IPS-15b (cell line): ENCODE results near the gene CSNK1G2.

Source experiments
- H3K27me3 ChIP-seq: one replicate; pipeline ENCODE4 v1.6.1; 2013; ENCODE audit warnings: low read length; ENCODE audit not compliant: control insufficient read depth, insufficient read depth
- H3K36me3 ChIP-seq: one replicate; pipeline ENCODE4 v1.6.1; 2013; ENCODE audit warnings: low read length; ENCODE audit not compliant: control insufficient read depth, insufficient read depth
- H3K4me1 ChIP-seq: one replicate; pipeline ENCODE4 v1.6.1; 2013; ENCODE audit warnings: mild to moderate bottlenecking, low read length; ENCODE audit not compliant: control insufficient read depth, insufficient read depth
- H3K4me3 ChIP-seq: one replicate; pipeline ENCODE4 v1.5.1; 2013; ENCODE audit warnings: low read depth, low read length
- H3K9ac ChIP-seq: one replicate; pipeline ENCODE4 v1.6.1; 2013; ENCODE audit warnings: low read depth, mild to moderate bottlenecking, low read length
- H3K9me3 ChIP-seq: one replicate; pipeline ENCODE4 v1.6.1; 2013; ENCODE audit warnings: mild to moderate bottlenecking, low read length; ENCODE audit not compliant: control insufficient read depth, insufficient read depth

The CSNK1G2 gene

DNA sequence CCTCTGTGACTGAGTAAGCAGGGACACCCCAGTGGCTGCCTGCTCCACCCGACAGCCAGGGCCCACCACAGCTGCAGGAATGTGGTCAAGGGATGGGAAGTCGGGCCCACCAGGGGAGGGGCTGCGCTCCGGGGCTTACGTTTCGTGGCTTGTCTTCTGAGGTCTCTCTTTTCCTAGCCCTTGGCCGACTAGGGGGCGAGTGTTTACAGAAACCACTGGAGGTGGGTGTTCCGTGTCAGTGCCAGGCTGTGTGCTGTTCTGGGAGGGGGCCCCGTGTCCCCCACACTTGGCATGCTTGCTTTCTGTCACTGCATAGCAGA lies 31.3 kb upstream of the CSNK1G2 start:
- Histone ChIP-seq H3K36me3 (peaks cover 25% of the 10 kb centered on the region), H3K9ac (no peak overlapping the region), H3K9me3 (no peaks in the 10 kb centered on the region), H3K27me3 (no peaks in the 10 kb centered on the region), H3K4me3 (no peak overlapping the region), H3K4me1 (peaks cover 3% of the 10 kb centered on the region)

DNA sequence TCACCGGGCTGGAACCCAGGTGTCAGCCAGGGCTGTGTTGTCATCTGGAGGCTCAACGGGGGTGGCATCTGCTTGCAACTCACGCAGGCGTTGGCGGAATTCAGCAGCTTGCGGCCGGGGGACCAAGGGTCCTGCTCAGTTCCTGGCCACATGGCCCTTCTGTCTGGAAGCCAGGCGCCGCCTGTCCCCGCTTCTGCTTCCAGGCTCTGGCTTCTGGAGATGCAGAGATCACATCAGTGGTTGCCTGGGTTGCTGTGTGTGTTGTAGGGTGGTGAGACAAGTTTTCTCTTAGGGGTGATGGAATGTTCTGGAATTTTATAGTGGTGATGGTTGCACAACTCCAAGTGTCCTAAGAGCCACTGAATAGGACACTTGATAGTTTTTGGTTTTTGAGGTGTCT lies 30.8 kb upstream of the CSNK1G2 start:
- peaks cover 30% of the 10 kb centered on the region for H3K36me3 ChIP-seq
- no peaks in the 10 kb centered on the region for H3K27me3 ChIP-seq
- H3K4me1 ChIP-seq, result peaks cover 3% of the 10 kb centered on the region
- H3K9ac ChIP-seq, result no peak overlapping the region
- H3K4me3 ChIP-seq, result no peak overlapping the region
- no peaks in the 10 kb centered on the region for H3K9me3 ChIP-seq

DNA sequence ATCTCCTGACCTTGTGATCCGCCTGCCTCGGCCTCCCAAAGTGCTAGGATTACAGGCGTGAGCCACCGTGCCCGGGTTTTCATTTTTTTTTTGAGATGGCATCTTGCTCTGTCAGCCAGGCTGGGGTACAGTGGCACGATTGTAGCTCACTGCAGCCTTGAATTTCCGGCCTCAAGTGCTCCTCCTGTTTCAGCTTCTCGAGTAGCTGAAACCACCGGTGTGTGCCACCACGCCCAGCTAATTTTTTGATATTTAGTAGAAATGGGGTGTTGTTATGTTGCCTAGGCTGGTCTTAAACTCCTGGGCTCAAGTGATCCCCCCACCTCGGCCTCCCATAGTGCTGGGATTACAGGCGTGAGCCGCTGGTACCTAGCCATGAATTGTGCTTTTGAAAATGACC lies 29.9 kb upstream of the CSNK1G2 start:
- Histone ChIP-seq H3K36me3 (peaks cover 30% of the 10 kb centered on the region), H3K9ac (no peak overlapping the region), H3K27me3 (no peaks in the 10 kb centered on the region), H3K4me1 (no peaks in the 10 kb centered on the region), H3K9me3 (no peaks in the 10 kb centered on the region), H3K4me3 (no peak overlapping the region)

DNA sequence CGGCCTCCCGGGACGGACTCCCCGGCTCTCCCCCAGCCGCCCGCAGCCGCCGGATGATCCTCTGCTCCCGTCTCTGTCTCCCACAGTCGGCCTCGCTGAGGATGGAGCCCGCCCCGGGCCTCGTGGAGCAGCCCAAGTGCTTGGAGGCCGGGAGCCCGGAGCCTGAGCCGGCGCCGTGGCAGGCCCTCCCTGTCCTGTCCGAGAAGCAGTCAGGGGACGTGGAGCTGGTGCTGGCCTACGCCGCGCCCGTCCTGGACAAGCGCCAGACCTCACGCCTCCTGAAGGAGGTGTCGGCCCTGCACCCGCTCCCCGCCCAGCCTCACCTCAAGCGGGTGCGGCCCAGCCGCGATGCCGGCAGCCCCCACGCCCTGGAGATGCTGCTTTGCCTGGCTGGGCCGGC lies 29.0 kb upstream of the CSNK1G2 start:
- Histone ChIP-seq H3K4me1 (no peaks in the 10 kb centered on the region), H3K4me3 (no peak overlapping the region), H3K27me3 (no peaks in the 10 kb centered on the region), H3K9me3 (no peaks in the 10 kb centered on the region), H3K36me3 (peaks cover 30% of the 10 kb centered on the region), H3K9ac (no peak overlapping the region)

DNA sequence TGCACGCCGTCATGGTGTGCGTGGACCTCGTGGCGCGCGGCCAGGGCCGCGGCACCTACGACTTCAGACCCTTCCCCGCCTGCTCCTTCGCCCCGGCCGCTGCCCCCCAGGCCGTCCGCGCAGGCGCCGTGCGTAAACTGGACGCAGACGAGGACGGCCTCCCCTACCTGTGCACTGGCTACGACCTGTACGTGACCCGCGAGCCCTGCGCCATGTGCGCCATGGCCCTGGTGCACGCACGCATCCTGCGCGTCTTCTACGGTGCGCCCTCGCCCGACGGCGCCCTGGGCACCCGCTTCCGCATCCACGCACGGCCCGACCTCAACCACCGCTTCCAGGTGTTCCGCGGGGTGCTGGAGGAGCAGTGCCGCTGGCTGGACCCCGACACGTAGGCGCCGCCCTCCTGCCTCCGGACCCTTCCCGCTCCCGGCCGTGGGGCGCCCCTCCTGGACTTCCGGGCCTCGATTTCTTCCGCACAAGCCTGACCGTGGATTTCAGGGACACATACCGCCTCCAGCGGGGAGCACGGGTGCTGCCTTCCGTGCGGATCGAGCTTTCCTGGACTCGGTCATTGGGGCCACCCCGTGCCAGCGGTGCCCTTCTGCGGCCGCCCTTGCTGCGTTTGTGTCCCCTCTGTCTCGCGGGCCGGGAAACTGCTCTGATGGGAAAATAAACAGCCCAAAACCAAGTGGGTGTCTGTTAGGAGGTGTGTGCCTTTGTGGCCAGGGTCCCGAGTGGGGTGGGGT lies 28.0 kb upstream of the CSNK1G2 start:
- peaks cover 35% of the 10 kb centered on the region for H3K36me3 ChIP-seq
- H3K4me3 ChIP-seq, result no peak overlapping the region
- no peaks in the 10 kb centered on the region for H3K27me3 ChIP-seq
- no peak overlapping the region for H3K9ac ChIP-seq
- H3K9me3 ChIP-seq, result no peaks in the 10 kb centered on the region
- no peaks in the 10 kb centered on the region for H3K4me1 ChIP-seq

DNA sequence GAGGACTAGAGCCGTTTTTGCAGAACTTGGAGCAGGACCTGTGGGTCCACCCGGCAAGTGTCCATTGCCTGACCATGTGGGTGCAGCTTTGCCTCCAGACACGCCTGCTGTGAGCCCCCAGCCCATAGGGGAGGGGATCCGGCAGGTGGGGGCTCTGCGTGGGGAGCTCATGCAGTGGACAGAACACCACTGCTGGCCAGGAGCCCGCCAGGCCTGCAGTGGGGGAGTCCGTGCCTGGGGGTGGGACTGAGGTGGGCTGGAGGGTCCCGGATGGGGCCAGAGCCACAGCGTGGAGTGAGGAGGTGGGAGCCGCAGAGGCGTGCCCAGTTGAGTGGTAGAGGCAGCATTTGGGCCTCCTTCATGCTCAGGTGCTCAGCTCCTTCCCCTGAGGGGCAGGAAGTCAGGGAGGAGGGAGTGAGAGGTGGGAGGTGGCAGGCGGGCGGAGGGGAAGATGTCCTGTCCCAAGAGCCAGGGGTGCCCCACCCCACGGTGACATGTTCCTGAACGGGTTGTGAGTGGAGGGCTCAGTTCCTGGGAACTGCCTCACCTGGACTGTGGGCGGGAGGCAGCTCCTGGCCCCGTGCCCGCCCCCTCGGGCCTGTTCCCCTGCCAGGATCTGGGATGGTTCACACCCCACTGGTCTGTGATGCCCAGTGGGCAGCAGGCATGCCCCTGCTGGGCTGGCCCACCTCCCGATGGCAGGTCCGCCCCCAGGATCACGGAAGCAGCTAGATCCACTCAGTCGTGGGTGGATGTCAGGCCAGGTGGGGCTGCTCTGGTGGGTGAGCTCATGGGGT lies 27.0 kb upstream of the CSNK1G2 start:
- H3K9me3 ChIP-seq, result no peaks in the 10 kb centered on the region
- peaks cover 41% of the 10 kb centered on the region for H3K36me3 ChIP-seq
- H3K4me3 ChIP-seq, result no peak overlapping the region
- no peak overlapping the region for H3K9ac ChIP-seq
- no peaks in the 10 kb centered on the region for H3K27me3 ChIP-seq
- no peaks in the 10 kb centered on the region for H3K4me1 ChIP-seq

DNA sequence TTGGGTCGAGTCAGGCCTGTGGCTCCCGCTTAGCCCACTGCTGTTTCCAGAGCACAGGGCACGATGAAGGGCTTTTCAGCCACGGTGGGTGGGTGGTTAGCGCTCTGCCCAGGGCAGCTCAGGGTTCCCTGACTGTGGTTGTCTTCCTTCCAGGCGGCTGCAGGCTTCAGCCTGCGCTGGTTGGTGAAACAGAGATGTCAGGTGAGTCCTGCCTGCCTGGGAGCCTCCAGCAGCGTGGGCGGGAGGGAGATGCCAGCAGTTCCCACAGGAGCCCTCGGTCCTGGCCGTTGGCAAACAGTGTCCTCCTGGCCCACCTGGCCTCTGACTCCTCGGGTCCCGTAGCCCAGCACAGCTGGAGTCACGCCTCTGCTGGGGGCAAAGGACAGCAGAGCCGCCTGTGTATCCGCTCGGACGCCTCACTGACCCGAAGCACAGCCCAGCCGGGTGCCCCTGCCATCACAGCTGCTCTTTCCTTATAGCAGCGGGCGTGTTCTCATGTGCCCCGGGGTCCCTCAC lies 26.1 kb upstream of the CSNK1G2 start:
- H3K9ac ChIP-seq, result no peak overlapping the region
- peaks cover 46% of the 10 kb centered on the region for H3K36me3 ChIP-seq

DNA sequence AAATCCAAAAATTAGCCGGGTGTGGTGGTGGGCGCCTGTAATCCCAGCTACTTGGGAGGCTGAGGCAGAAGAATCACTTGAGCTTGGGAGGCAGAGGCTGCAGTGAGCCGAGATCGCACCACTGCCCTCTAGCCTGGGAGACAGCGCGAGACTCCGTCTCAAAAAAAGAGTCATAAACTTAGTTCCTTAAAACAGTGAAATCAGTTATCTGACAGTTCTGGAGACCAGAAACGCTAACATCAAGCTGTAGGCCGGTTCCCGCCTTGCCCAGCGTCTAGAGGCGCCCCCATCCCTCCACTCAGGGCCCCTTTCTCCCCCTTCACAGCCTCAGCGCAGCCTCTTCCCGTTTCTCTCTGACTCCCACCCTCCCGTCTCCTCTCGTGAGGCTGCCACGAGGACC lies 23.8 kb upstream of the CSNK1G2 start:
- Histone ChIP-seq H3K4me3 (no peak overlapping the region), H3K27me3 (no peaks in the 10 kb centered on the region), H3K36me3 (peaks cover 60% of the 10 kb centered on the region), H3K4me1 (no peaks in the 10 kb centered on the region), H3K9ac (no peak overlapping the region), H3K9me3 (no peaks in the 10 kb centered on the region)

More for the DNA sequence above, 26.1 kb upstream of the CSNK1G2 start:
- Histone ChIP-seq H3K9me3 (no peaks in the 10 kb centered on the region), H3K4me3 (no peak overlapping the region), H3K27me3 (no peaks in the 10 kb centered on the region), H3K4me1 (no peaks in the 10 kb centered on the region)

DNA sequence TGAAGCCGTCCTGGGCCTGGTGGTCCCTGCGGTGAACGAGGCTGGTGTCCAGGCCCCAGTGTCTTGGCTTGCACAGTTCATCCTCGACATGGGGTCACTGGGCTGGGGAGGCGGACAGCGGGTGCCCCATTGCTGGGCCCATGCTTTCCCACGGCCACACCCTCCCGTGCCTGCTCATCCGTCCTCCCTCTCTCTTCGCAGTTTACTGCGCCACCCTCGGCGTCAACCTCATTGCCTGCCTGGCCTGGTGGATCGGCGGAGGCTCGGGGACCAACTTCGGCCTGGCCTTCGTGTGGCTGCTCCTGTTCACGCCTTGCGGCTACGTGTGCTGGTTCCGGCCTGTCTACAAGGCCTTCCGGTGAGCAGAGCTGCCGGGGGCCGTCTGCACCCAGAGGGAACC lies 23.0 kb upstream of the CSNK1G2 start:
- no peaks in the 10 kb centered on the region for H3K4me1 ChIP-seq
- peaks cover 62% of the 10 kb centered on the region for H3K36me3 ChIP-seq
- H3K4me3 ChIP-seq, result no peak overlapping the region
- H3K9ac ChIP-seq, result no peak overlapping the region
- no peaks in the 10 kb centered on the region for H3K9me3 ChIP-seq
- H3K27me3 ChIP-seq, result no peaks in the 10 kb centered on the region

DNA sequence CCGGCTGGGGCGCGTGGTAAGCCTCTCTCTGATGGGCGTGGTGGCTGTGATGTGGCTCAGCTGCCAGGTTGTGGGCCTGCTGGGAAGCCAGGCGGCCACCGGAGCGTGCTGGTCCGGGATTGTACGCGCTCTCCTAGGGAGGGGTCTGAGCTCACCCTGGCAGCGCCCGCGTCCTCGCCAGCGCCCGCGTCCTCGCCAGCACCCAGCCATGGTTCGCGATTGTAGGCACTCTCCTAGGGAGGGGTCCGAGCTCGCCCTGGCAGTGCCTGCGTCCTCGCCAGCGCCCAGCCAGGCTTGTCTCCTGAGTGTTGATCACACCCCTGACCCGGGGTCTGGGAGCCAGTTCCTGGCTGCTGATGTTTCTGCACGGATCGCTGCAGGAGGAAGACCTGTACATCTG lies 22.0 kb upstream of the CSNK1G2 start:
- Histone ChIP-seq H3K27me3 (no peaks in the 10 kb centered on the region), H3K36me3 (peaks cover 58% of the 10 kb centered on the region), H3K4me1 (no peaks in the 10 kb centered on the region), H3K4me3 (no peak overlapping the region), H3K9ac (no peak overlapping the region), H3K9me3 (no peaks in the 10 kb centered on the region)

DNA sequence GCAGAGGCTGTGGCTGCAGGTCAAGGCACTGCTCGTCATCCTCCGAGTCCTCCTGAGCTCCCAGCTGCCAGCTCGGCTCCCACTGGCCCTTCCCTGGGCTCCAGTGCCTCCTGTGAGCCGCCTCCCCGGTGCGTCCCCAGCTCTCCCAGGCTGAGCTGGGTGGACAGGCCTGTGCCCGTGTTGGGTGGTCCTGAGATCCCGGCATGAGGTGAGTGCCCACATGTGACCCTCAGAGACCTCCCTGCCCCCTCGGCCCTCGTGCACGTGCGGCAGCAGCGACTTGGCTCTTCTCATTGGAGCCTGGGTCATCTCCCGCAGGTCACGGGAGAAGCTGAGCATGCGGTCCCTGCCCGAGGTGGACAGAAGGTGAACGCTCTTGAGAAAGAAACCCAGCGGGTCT lies 20.3 kb upstream of the CSNK1G2 start:
- Histone ChIP-seq H3K4me1 (no peaks in the 10 kb centered on the region), H3K27me3 (no peaks in the 10 kb centered on the region), H3K9me3 (no peaks in the 10 kb centered on the region), H3K4me3 (no peak overlapping the region), H3K9ac (no peak overlapping the region), H3K36me3 (peaks cover 48% of the 10 kb centered on the region)

DNA sequence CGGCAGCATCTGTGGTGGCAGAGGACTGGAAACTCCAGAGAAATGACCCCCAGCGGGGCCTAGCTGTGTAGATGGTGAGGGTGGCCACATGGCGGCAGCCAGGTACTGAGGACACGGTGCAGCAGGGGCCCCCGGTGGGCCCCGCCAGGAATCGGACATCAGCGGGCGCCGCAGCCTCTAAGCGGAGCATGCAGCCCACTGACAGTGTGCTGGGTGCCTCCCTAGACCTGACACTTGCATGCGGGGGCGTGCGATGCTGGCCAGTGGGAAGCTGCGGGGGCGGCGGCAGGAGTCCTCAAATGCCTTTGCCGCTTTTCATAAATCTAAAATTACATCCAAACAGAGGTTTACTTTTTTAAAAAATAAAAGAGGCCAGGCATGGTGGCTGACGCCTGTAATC lies 19.6 kb upstream of the CSNK1G2 start:
- no peaks in the 10 kb centered on the region for H3K27me3 ChIP-seq
- no peak overlapping the region for H3K9ac ChIP-seq
- H3K4me1 ChIP-seq, result no peaks in the 10 kb centered on the region
- peaks cover 48% of the 10 kb centered on the region for H3K36me3 ChIP-seq
- H3K9me3 ChIP-seq, result no peaks in the 10 kb centered on the region
- no peak overlapping the region for H3K4me3 ChIP-seq
